Activated CD8-positive, alpha-beta memory T cell treated with anti-CD3 and anti-CD28 coated beads, Interleukin-2, amount 10 ng/mL, durations not matched to agents 7 days and 5 days (primary cell): ENCODE measurements around the gene IFNG. TPM values are rescaled to one million over a fixed set of nuclear protein-coding genes. Genes with fewer than 3 reads are reported as not detected.

Experiments
- ATAC-seq: fragments of 150-1000 bp; cut with Tn5 transposase; one replicate; pipeline ENCODE4 v1.10.0; 2021; ENCODE audit warnings: moderate library complexity
- CTCF ChIA-PET: fragments of 350-600 bp; sonication (Branson Sonifier 250); formaldehyde crosslinking; loops from one replicate; lab custom pipeline; 2021; ENCODE audit warnings: antibody characterized with exemption; lab: Charles Lee
- DNase-seq: peaks from one replicate; pipeline ENCODE4 v3.0.0-alpha.2; 2020
- H3K27ac Mint-ChIP-seq: one replicate; pipeline ENCODE4 v1.8.0; 2021; ENCODE audit warnings: mild to moderate bottlenecking, mixed read lengths
- H3K27me3 Mint-ChIP-seq: one replicate; pipeline ENCODE4 v1.8.0; 2021; ENCODE audit warnings: mixed read lengths
- H3K36me3 Mint-ChIP-seq: one replicate; pipeline ENCODE4 v1.8.0; 2021; ENCODE audit warnings: mild to moderate bottlenecking, mixed read lengths
- H3K4me1 Mint-ChIP-seq: one replicate; pipeline ENCODE4 v1.8.0; 2021; ENCODE audit warnings: mixed read lengths
- H3K4me3 Mint-ChIP-seq: one replicate; pipeline ENCODE4 v1.8.0; 2021; ENCODE audit warnings: mild to moderate bottlenecking, moderate library complexity, mixed read lengths
- H3K9me3 Mint-ChIP-seq: one replicate; pipeline ENCODE4 v1.8.0; 2022; ENCODE audit warnings: low read depth, mixed read lengths
- total RNA-seq, 2 experiments: library from RNA; stranded (reverse); gene quantifications; one replicate each; pipeline ENCODE4 v1.2.3, GENCODE V29; 2021

Gene IFNG
- total RNA-seq, 2 experiments from 2014 or later: 25.7 to 117 TPM

GRCh38 chr12:68106660-68107059 is 52.9 kb downstream of the IFNG start:
- CTCF ChIA-PET: interaction anchor here (1.2 to 1.7 kb wide), 2 partner anchors 10 to 12 kb away, joined by 4 to 8 read pairs; no protein-coding TSS in a partner anchor
- no peak for DNase-seq

GRCh38 chr12:68106160-68106559 is 53.4 kb downstream of the IFNG start:
- H3K9me3 Mint-ChIP-seq: no peaks in the 10 kb centered on the region
- H3K4me3 Mint-ChIP-seq: no peak overlapping the region
- no peak overlapping the region for H3K27ac Mint-ChIP-seq
- H3K27me3 Mint-ChIP-seq: peaks cover 2% of the 10 kb centered on the region
- CTCF ChIA-PET: interaction anchor here (1.2 to 1.7 kb wide), 2 partner anchors 11 kb away, joined by 4 to 8 read pairs; no protein-coding TSS in a partner anchor
- H3K36me3 Mint-ChIP-seq: no peaks in the 10 kb centered on the region
- DNase-seq: no peak
- no peaks in the 10 kb centered on the region for H3K4me1 Mint-ChIP-seq
- no peak for ATAC-seq

More at GRCh38 chr12:68106660-68107059, 52.9 kb downstream of the IFNG start:
- no peaks in the 10 kb centered on the region for H3K36me3 Mint-ChIP-seq
- H3K27me3 Mint-ChIP-seq: peaks cover 2% of the 10 kb centered on the region
- no peak overlapping the region for H3K27ac Mint-ChIP-seq
- no peak for ATAC-seq
- H3K4me1 Mint-ChIP-seq: no peaks in the 10 kb centered on the region
- no peaks in the 10 kb centered on the region for H3K9me3 Mint-ChIP-seq
- H3K4me3 Mint-ChIP-seq: no peak overlapping the region

Other genes starting within 250 kb of the IFNG start
- under 1 TPM in 1 of 2 experiments, not detected in 1; 0.38 TPM for gene IFNG-AS1, start 170.3 kb downstream of the IFNG start, total RNA-seq
- gene IL26, start 66.1 kb upstream of the IFNG start, total RNA-seq: under 1 TPM in 1 of 2 experiments, not detected in 1; 0.35 TPM
- under 1 TPM in 1 of 2 experiments, not detected in 1; 0.61 TPM for gene IL22, start 93.9 kb upstream of the IFNG start, total RNA-seq
- 10 to 100 TPM; 22.2 to 27.6 TPM for gene MDM1, start 172.6 kb upstream of the IFNG start, total RNA-seq